Measurements from ENCODE around the gene LSR.

- no peak for TF ChIP-seq CTCF (conservative IDR thresholded peaks at IDR 0.05; ENCODE audit: low read depth, low read length)
- TF ChIP-seq MAZ (IDR thresholded peaks at IDR 0.05; ENCODE audit: borderline replicate concordance, low read depth, low read length), result no peak
- no peak for TF ChIP-seq MXI1 (IDR thresholded peaks at IDR 0.05; ENCODE audit: borderline replicate concordance, low read depth, low read length)
- TF ChIP-seq POLR2A (IDR thresholded peaks at IDR 0.05; ENCODE audit: low read depth, low read length), result no peak
- no peak for TF ChIP-seq MAFK (IDR thresholded peaks at IDR 0.05; ENCODE audit: low read depth, low read length)
- no peak for TF ChIP-seq USF2 (IDR thresholded peaks at IDR 0.05; ENCODE audit: low read depth, low read length)
- no peak for TF ChIP-seq RFX5 (IDR thresholded peaks at IDR 0.05; ENCODE audit: low read depth, low read length)
Observed at GRCh38 chr19:35288331-35288730, 39.5 kb downstream of the LSR start.

Measured in IMR-90 (cell line).